ENCODE results near the gene ENAM.
"Not testable (repeated sequence)": the region's sequence is repeated elsewhere in the genome, so short reads cannot be mapped to it uniquely, and the experiment has no call there.

ENAM gene

DNA sequence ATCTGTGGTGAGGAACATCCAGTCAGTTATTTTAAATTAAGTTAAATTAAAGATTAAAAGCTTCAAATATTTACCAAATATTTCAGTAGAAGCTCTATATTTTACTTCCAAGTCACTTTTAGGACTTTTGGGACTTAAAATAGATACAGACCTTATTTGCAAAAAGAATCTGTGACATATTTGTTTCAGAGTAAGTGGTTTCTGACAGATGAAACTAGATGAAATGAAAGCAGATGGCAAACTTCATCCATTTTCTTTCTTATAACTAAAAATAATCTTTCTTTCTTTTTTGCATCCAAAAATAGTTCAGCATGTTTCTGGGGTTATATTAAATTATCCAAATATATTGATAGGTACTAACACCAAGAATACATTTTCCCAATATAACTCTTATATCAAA, 53.2 kb downstream of the ENAM start:
- no peak for DNase-seq (ENCODE audit: low read depth in 1 of 2, low spot score in 1 of 2)
- no peak overlapping the region for H3K4me3 ChIP-seq (replicated peaks; ENCODE audit: insufficient read depth, low read length)

DNA sequence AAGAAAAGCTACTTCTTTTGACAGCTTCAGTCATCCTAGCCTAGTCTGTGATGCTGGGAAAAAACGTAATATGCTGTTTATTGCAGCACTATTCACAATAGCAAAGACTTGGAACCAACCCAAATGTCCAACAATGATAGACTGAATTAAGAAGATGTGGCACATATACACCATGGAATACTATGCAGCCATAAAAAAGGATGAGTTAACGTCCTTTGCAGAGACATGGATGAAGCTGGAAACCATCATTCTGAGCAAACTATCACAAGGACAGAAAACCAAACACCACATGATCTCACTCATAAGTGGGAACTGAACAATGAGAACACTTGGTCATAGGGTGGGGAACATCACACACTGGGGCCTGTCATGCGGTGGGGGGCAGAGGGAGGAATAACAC, 53.6 kb downstream of the ENAM start:
- H3K27ac ChIP-seq (replicated peaks); DNase-seq (ENCODE audit: low read depth in 1 of 2, low spot score in 1 of 2); H3K4me3 ChIP-seq (replicated peaks; ENCODE audit: insufficient read depth, low read length); H3K27me3 ChIP-seq (ENCODE audit: insufficient read depth, poor library complexity, severe bottlenecking): not testable (repeated sequence)

More for the DNA sequence above, 53.2 kb downstream of the ENAM start:
- no peaks in the 10 kb centered on the region for H3K27me3 ChIP-seq (ENCODE audit: insufficient read depth, poor library complexity, severe bottlenecking)
- H3K27ac ChIP-seq (replicated peaks), result no peak overlapping the region
- TF ChIP-seq, protein P1, sequence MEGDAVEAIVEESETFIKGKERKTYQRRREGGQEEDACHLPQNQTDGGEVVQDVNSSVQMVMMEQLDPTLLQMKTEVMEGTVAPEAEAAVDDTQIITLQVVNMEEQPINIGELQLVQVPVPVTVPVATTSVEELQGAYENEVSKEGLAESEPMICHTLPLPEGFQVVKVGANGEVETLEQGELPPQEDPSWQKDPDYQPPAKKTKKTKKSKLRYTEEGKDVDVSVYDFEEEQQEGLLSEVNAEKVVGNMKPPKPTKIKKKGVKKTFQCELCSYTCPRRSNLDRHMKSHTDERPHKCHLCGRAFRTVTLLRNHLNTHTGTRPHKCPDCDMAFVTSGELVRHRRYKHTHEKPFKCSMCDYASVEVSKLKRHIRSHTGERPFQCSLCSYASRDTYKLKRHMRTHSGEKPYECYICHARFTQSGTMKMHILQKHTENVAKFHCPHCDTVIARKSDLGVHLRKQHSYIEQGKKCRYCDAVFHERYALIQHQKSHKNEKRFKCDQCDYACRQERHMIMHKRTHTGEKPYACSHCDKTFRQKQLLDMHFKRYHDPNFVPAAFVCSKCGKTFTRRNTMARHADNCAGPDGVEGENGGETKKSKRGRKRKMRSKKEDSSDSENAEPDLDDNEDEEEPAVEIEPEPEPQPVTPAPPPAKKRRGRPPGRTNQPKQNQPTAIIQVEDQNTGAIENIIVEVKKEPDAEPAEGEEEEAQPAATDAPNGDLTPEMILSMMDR (IDR thresholded peaks at IDR 0.05; ENCODE audit: insufficient read depth, low read length), result no peak
- TF ChIP-seq, protein P2, sequence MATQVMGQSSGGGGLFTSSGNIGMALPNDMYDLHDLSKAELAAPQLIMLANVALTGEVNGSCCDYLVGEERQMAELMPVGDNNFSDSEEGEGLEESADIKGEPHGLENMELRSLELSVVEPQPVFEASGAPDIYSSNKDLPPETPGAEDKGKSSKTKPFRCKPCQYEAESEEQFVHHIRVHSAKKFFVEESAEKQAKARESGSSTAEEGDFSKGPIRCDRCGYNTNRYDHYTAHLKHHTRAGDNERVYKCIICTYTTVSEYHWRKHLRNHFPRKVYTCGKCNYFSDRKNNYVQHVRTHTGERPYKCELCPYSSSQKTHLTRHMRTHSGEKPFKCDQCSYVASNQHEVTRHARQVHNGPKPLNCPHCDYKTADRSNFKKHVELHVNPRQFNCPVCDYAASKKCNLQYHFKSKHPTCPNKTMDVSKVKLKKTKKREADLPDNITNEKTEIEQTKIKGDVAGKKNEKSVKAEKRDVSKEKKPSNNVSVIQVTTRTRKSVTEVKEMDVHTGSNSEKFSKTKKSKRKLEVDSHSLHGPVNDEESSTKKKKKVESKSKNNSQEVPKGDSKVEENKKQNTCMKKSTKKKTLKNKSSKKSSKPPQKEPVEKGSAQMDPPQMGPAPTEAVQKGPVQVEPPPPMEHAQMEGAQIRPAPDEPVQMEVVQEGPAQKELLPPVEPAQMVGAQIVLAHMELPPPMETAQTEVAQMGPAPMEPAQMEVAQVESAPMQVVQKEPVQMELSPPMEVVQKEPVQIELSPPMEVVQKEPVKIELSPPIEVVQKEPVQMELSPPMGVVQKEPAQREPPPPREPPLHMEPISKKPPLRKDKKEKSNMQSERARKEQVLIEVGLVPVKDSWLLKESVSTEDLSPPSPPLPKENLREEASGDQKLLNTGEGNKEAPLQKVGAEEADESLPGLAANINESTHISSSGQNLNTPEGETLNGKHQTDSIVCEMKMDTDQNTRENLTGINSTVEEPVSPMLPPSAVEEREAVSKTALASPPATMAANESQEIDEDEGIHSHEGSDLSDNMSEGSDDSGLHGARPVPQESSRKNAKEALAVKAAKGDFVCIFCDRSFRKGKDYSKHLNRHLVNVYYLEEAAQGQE (IDR thresholded peaks at IDR 0.05; ENCODE audit: insufficient replicate concordance, low read depth), result no peak
- TF ChIP-seq POLR2AphosphoS5 (IDR thresholded peaks at IDR 0.05; ENCODE audit: low read depth), result no peak
- no peak for TF ChIP-seq GABPA (IDR thresholded peaks at IDR 0.05; ENCODE audit: low read depth)
- TF ChIP-seq SPI1 (IDR thresholded peaks at IDR 0.05; ENCODE audit: borderline replicate concordance, low read depth), result no peak

DNA sequence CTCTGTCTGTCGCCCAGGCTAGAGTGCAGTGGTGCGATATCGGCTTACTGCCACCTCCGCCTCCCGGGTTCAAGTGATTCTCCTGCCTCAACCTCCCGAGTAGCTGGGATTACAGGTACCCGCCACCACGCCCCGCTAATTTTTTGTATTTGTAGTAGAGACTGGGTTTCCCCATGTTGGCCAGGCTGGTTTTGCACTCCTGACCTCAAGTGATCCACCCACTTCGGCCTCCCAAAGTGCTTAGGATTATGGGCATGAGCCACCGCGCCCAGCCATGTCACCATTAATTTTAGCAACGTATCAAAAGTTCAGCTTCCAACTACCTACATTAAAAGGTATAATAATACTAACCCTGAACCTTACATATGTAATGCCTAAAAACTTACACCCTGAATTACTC, 58.8 kb downstream of the ENAM start:
- peak overlapping the region; percentile 80 for H3K27ac ChIP-seq (replicated peaks)
- no peaks in the 10 kb centered on the region for H3K27me3 ChIP-seq (ENCODE audit: insufficient read depth, poor library complexity, severe bottlenecking)
- DNase-seq (ENCODE audit: low read depth in 1 of 2, low spot score in 1 of 2), result peak in 1 of 2 experiments; percentile 8
- peak overlapping the region; percentile 93 for H3K4me3 ChIP-seq (replicated peaks; ENCODE audit: insufficient read depth, low read length)
- TF ChIP-seq, protein P1 (IDR thresholded peaks at IDR 0.05; ENCODE audit: insufficient read depth, low read length), result no peak
- TF ChIP-seq POLR2AphosphoS5 (IDR thresholded peaks at IDR 0.05; ENCODE audit: low read depth), result no peak
- TF ChIP-seq SPI1 (IDR thresholded peaks at IDR 0.05; ENCODE audit: borderline replicate concordance, low read depth), result no peak
- TF ChIP-seq, protein P2 (IDR thresholded peaks at IDR 0.05; ENCODE audit: insufficient replicate concordance, low read depth), result no peak
- TF ChIP-seq GABPA (IDR thresholded peaks at IDR 0.05; ENCODE audit: low read depth), result no peak

DNA sequence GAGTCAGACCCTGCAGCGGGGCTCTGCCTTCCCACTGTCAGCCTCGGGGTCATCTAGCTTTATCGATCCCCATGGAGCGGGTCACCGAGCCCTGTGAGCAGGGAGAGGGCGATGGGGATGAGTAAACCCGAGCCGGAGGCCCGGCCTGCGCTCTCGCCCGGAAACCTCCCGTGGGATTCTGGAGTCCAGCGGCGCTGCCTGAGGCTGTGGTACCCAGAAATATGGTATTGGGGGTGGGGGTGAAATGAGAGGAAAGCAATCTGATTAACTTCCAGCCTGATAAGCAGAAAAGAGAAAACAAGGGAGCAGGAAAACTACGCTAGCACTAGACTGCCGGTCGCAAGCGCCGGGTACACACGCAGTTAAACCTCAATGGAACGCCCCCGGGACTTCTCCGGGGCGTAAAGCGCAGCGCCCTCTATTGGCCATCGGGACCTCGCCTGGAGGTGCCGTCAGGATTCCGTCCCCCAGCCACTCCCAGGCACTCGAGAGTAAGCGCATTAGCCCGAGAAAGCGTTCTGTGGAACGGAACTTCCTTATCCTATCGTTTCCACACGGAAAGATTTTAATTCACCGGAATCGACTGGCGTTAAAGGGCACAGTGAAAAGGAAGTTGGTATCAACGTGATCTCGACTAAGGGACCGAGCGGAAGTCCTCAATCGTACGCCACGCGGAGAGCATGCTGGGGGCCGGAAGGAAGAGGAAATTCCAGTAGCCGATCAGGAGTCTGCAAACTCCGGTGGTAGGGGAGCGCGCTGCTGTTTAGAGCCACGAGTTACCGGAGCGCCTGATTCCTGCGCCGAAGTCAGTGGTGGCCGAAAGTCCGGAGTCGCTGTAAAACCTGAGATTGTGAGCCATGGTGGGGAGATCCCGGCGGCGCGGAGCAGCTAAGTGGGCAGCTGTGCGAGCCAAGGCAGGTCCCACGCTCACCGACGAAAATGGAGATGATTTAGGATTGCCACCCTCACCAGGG, 59.6 kb downstream of the ENAM start, which contains the start of gene UTP3:
TSS of gene UTP3 (plus strand) at position 712 of the 974 bp plus-strand sequence. CDS start at position 858, 146 bp downstream.
- H3K4me3 ChIP-seq (replicated peaks; ENCODE audit: insufficient read depth, low read length), result peak within 1 kb of the TSS; percentile 93
- TF ChIP-seq SPI1 (IDR thresholded peaks at IDR 0.05; ENCODE audit: borderline replicate concordance, low read depth) (peak; percentile 65; the same call in 1 of the 2 replicates), GABPA (IDR thresholded peaks at IDR 0.05; ENCODE audit: low read depth) (peak; percentile 99), POLR2AphosphoS5 (IDR thresholded peaks at IDR 0.05; ENCODE audit: low read depth) (peak; percentile 86)
- TF ChIP-seq, protein P1 (IDR thresholded peaks at IDR 0.05; ENCODE audit: insufficient read depth, low read length), result peak; percentile 99
- TF ChIP-seq, protein P2 (IDR thresholded peaks at IDR 0.05; ENCODE audit: insufficient replicate concordance, low read depth), result peak; percentile 15
- peak; percentile 96 to 97 for DNase-seq (ENCODE audit: low read depth in 1 of 2, low spot score in 1 of 2)
- no peaks in the 10 kb centered on the region for H3K27me3 ChIP-seq (ENCODE audit: insufficient read depth, poor library complexity, severe bottlenecking)
- H3K27ac ChIP-seq (replicated peaks), result peak within 1 kb of the TSS; percentile 80

All from HL-60 (cell line).